Measurements from ENCODE around the gene GPR143. TPM values are rescaled to one million over a fixed set of nuclear protein-coding genes. Genes with fewer than 3 reads are reported as not detected.
A peak's percentile ranks its signal among the peaks of the same experiment; 100 is the strongest.
"Not testable (repeated sequence)": the region's sequence is repeated elsewhere in the genome, so short reads cannot be mapped to it uniquely, and the experiment has no call there.

GPR143 gene
- total and polyA plus RNA-seq, 2 experiments from 2014 or later, result 6.3 to 12.8 TPM

DNA sequence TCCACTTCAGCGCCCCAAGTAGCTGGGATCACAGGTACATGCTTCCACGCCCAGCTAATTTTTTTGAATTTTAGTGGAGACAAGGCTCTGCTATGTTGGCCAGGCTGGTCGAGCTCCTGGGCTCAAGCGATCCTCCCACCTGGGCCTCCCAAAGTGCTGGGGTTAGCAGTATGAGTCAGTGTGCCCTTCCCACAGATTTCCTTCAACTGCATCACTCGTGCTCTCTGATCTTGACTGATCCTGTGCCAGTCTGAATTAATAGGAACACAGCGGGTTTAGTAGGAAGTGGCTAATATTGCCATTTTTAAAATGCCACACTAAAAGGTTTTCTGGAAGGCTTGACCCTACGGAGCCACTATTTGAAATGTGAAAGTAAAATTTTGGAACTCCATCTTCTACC is 16.3 kb upstream of the GPR143 start:
- Histone ChIP-seq H3K9me3 (ENCODE audit: low read depth) (no peaks in the 10 kb centered on the region), H3K27me3 (no peaks in the 10 kb centered on the region), H3K27ac (no peak overlapping the region), H3K4me1 (ENCODE audit: low read depth) (no peaks in the 10 kb centered on the region), H3K36me3 (no peaks in the 10 kb centered on the region), H3K4me3 (no peak overlapping the region)
- no peak for TF ChIP-seq CTCF (IDR thresholded peaks at IDR 0.05; ENCODE audit: low read depth, low read length)
- no peak for DNase-seq (ENCODE audit: low read depth in 1 of 2, low spot score in 1 of 2)

DNA sequence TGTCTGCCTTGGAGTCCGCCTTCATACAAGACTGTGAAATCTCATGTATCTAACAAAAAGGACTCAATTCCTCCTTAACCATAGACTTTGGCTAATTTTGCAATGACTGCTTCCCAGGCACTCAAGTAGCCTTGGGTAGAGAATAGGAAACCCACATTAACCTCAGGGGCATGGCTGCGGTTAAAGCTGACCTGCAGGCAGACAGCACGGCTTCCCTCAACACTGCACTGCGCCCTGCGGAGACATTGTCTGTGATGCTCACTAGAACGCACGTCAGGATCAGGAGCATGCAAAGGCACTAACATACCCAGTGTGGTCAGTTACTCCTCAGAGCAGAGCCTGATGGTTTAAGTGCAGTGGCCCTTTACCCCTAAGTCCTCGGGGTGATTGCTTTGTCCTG is 10.3 kb upstream of the GPR143 start:
- no peak for DNase-seq (ENCODE audit: low read depth in 1 of 2, low spot score in 1 of 2)

DNA sequence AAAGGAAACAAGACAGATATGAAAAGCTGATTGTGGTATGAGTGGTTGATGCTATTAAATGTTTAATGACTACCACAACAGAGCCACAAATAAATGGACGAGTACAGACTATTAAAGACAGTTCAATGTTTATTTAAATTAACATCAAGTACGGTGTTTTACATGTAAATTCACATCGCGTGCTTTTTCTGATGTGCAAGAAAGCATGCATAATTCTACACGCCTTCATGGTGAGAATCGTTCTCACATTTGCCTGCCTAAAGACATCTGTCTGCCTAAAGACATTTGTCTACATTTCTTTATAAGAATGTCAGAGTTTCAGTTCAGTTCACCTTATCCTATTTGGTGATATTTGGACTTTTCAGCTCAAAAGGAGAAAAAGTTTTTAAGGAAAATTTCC is 7.3 kb upstream of the GPR143 start:
- Histone ChIP-seq H3K36me3 (no peaks in the 10 kb centered on the region), H3K27ac (no peak overlapping the region), H3K27me3 (no peaks in the 10 kb centered on the region), H3K9me3 (ENCODE audit: low read depth) (no peaks in the 10 kb centered on the region), H3K4me1 (ENCODE audit: low read depth) (no peaks in the 10 kb centered on the region), H3K4me3 (no peak overlapping the region)
- TF ChIP-seq CTCF (IDR thresholded peaks at IDR 0.05; ENCODE audit: low read depth, low read length), result no peak
- no peak for DNase-seq (ENCODE audit: low read depth in 1 of 2, low spot score in 1 of 2)

More for the DNA sequence above, 10.3 kb upstream of the GPR143 start:
- Histone ChIP-seq H3K9me3 (ENCODE audit: low read depth) (no peaks in the 10 kb centered on the region), H3K4me1 (ENCODE audit: low read depth) (no peaks in the 10 kb centered on the region), H3K27ac (no peak overlapping the region), H3K4me3 (no peak overlapping the region), H3K36me3 (no peaks in the 10 kb centered on the region), H3K27me3 (no peaks in the 10 kb centered on the region)
- TF ChIP-seq CTCF (IDR thresholded peaks at IDR 0.05; ENCODE audit: low read depth, low read length), result no peak

GRCh38 chrX:9770319-9770718 is 4.7 kb upstream of the GPR143 start:
- no peaks in the 10 kb centered on the region for H3K36me3 ChIP-seq
- H3K9me3 ChIP-seq (ENCODE audit: low read depth), result no peaks in the 10 kb centered on the region
- TF ChIP-seq CTCF (IDR thresholded peaks at IDR 0.05; ENCODE audit: low read depth, low read length), result no peak
- H3K27me3 ChIP-seq, result peaks cover 10% of the 10 kb centered on the region
- H3K4me1 ChIP-seq (ENCODE audit: low read depth), result no peaks in the 10 kb centered on the region
- H3K4me3 ChIP-seq, result no peak overlapping the region
- no peak overlapping the region for H3K27ac ChIP-seq
- no peak for DNase-seq (ENCODE audit: low read depth in 1 of 2, low spot score in 1 of 2)

GRCh38 chrX:9768321-9768839 is 2.7 kb upstream of the GPR143 start:
- DNase-seq (ENCODE audit: low read depth in 1 of 2, low spot score in 1 of 2); H3K36me3 ChIP-seq; H3K4me3 ChIP-seq; H3K9me3 ChIP-seq (ENCODE audit: low read depth); H3K27ac ChIP-seq; H3K4me1 ChIP-seq (ENCODE audit: low read depth): not testable (repeated sequence)
- H3K27me3 ChIP-seq, result peaks cover 15% of the 10 kb centered on the region

GRCh38 chrX:9767375-9767774 is 1.7 kb upstream of the GPR143 start:
- DNase-seq (ENCODE audit: low read depth in 1 of 2, low spot score in 1 of 2), result peak in 1 of 2 donors; percentile 27
- TF ChIP-seq CTCF (IDR thresholded peaks at IDR 0.05; ENCODE audit: low read depth, low read length), result no peak
- no peak overlapping the region for H3K27ac ChIP-seq
- no peaks in the 10 kb centered on the region for H3K36me3 ChIP-seq
- H3K9me3 ChIP-seq (ENCODE audit: low read depth), result no peaks in the 10 kb centered on the region
- H3K4me3 ChIP-seq, result no peak overlapping the region
- peaks cover 15% of the 10 kb centered on the region for H3K27me3 ChIP-seq
- H3K4me1 ChIP-seq (ENCODE audit: low read depth), result no peaks in the 10 kb centered on the region
